DMS114 treated with DMSO at 0.1 percent for 48 hours (cell line): ENCODE data around the gene NHSL2.

Experiments
- DNase-seq: peaks from one replicate; lab custom pipeline; 2025; ENCODE audit not compliant: unreplicated experiment; lab: John Stamatoyannopoulos, UW

Gene NHSL2

GRCh38 chrX:71989768-71990426 is 79.3 kb downstream of the NHSL2 start:
- DNase-seq = no peak

GRCh38 chrX:71990518-71990917 is 79.9 kb downstream of the NHSL2 start:
- no peak for DNase-seq

- no peak for DNase-seq
These were observed 80.5 kb downstream of the NHSL2 start for GRCh38 chrX:71991164-71991563.

- DNase-seq = no peak
These were observed 82.1 kb downstream of the NHSL2 start for GRCh38 chrX:71992711-71993110.

- DNase-seq = no peak
These were observed 82.7 kb downstream of the NHSL2 start for GRCh38 chrX:71993371-71993770.

- DNase-seq = no peak
These were observed 84.0 kb downstream of the NHSL2 start for GRCh38 chrX:71994601-71995000.

- DNase-seq = no peak
These were observed 84.5 kb downstream of the NHSL2 start for GRCh38 chrX:71995122-71995521.

GRCh38 chrX:71996136-71996535 is 85.5 kb downstream of the NHSL2 start:
- DNase-seq = no peak

- DNase-seq = no peak
These were observed 86.2 kb downstream of the NHSL2 start for GRCh38 chrX:71996826-71997225.

- no peak for DNase-seq
These were observed 86.7 kb downstream of the NHSL2 start for GRCh38 chrX:71997320-71997719.

- peak; percentile 6 for DNase-seq
These were observed 88.3 kb downstream of the NHSL2 start for GRCh38 chrX:71998836-71999509.

GRCh38 chrX:71999535-71999934 is 88.9 kb downstream of the NHSL2 start:
- no peak for DNase-seq

GRCh38 chrX:72001471-72001870 is 90.8 kb downstream of the NHSL2 start:
- no peak for DNase-seq

- DNase-seq = no peak
These were observed 91.3 kb downstream of the NHSL2 start for GRCh38 chrX:72001906-72002305.

GRCh38 chrX:72002875-72003274 is 92.2 kb downstream of the NHSL2 start:
- no peak for DNase-seq

- no peak for DNase-seq
These were observed 93.4 kb downstream of the NHSL2 start for GRCh38 chrX:72003811-72004750.

- no peak for DNase-seq
These were observed 94.4 kb downstream of the NHSL2 start for GRCh38 chrX:72005046-72005445.

- DNase-seq = no peak
These were observed 95.8 kb downstream of the NHSL2 start for GRCh38 chrX:72006461-72006860.

GRCh38 chrX:72009731-72010130 is 99.1 kb downstream of the NHSL2 start:
- DNase-seq = no peak

- DNase-seq = no peak
These were observed 101.1 kb downstream of the NHSL2 start for GRCh38 chrX:72011734-72012133.

- DNase-seq = no peak
These were observed 104.7 kb downstream of the NHSL2 start for GRCh38 chrX:72015383-72015782.
